Activated CD8-positive, alpha-beta memory T cell treated with anti-CD3 and anti-CD28 coated beads, Interleukin-2, amount 10 ng/mL, durations not matched to agents 7 days and 5 days (primary cell): ENCODE data around the gene OSER1. TPM values are rescaled to one million over a fixed set of nuclear protein-coding genes. Genes with fewer than 3 reads are reported as not detected.
"Not testable (repeated sequence)": the region's sequence is repeated elsewhere in the genome, so short reads cannot be mapped to it uniquely, and the experiment has no call there.

Source experiments
- ATAC-seq: fragments of 150-1000 bp; cut with Tn5 transposase; one replicate; pipeline ENCODE4 v1.10.0; 2021; ENCODE audit warnings: moderate library complexity
- CTCF ChIA-PET: fragments of 350-600 bp; sonication (Branson Sonifier 250); formaldehyde crosslinking; loops from one replicate; lab custom pipeline; 2021; ENCODE audit warnings: antibody characterized with exemption; lab: Charles Lee
- DNase-seq: peaks from one replicate; pipeline ENCODE4 v3.0.0-alpha.2; 2020
- H3K27ac Mint-ChIP-seq: one replicate; pipeline ENCODE4 v1.8.0; 2021; ENCODE audit warnings: mild to moderate bottlenecking, mixed read lengths
- H3K27me3 Mint-ChIP-seq: one replicate; pipeline ENCODE4 v1.8.0; 2021; ENCODE audit warnings: mixed read lengths
- H3K36me3 Mint-ChIP-seq: one replicate; pipeline ENCODE4 v1.8.0; 2021; ENCODE audit warnings: mild to moderate bottlenecking, mixed read lengths
- H3K4me1 Mint-ChIP-seq: one replicate; pipeline ENCODE4 v1.8.0; 2021; ENCODE audit warnings: mixed read lengths
- H3K4me3 Mint-ChIP-seq: one replicate; pipeline ENCODE4 v1.8.0; 2021; ENCODE audit warnings: mild to moderate bottlenecking, moderate library complexity, mixed read lengths
- H3K9me3 Mint-ChIP-seq: one replicate; pipeline ENCODE4 v1.8.0; 2022; ENCODE audit warnings: low read depth, mixed read lengths
- total RNA-seq, 2 experiments: library from RNA; stranded (reverse); gene quantifications; one replicate each; pipeline ENCODE4 v1.2.3, GENCODE V29; 2021

Gene OSER1
- 10 to 100 TPM; 22.9 to 30.5 TPM for total RNA-seq

- DNase-seq: peak; percentile 99
- peak; percentile 90 for ATAC-seq
- CTCF ChIA-PET: interaction anchor here (0.7 to 1.4 kb wide), 4 partner anchors 8 to 176 kb away, joined by 3 to 9 read pairs (median 3); partner anchors contain the start of gene FITM2
- Mint-ChIP-seq H3K4me1 (peaks cover 51% of the 10 kb centered on the region), H3K4me3 (peak within 1 kb of the TSS; percentile 94), H3K27me3 (peaks cover 2% of the 10 kb centered on the region), H3K9me3 (no peaks in the 10 kb centered on the region), H3K27ac (peak within 1 kb of the TSS; percentile 91), H3K36me3 (peaks cover 9% of the 10 kb centered on the region)
These were observed at the start of gene OSER1 for GRCh38 chr20:44210406-44211176. Gene OSER1, minus strand, starts transcription at chr20:44210771. Its CDS starts 3,814 bp downstream, at chr20:44206957.

- Mint-ChIP-seq H3K4me1 (no peaks in the 10 kb centered on the region), H3K36me3 (no peaks in the 10 kb centered on the region), H3K4me3 (no peak overlapping the region), H3K27ac (no peak overlapping the region), H3K27me3 (no peaks in the 10 kb centered on the region), H3K9me3 (no peaks in the 10 kb centered on the region)
- ATAC-seq (no peak), DNase-seq (no peak)
- CTCF ChIA-PET: no interaction called here
These were observed 47.8 kb upstream of the OSER1 start for GRCh38 chr20:44258226-44258890.

DNA sequence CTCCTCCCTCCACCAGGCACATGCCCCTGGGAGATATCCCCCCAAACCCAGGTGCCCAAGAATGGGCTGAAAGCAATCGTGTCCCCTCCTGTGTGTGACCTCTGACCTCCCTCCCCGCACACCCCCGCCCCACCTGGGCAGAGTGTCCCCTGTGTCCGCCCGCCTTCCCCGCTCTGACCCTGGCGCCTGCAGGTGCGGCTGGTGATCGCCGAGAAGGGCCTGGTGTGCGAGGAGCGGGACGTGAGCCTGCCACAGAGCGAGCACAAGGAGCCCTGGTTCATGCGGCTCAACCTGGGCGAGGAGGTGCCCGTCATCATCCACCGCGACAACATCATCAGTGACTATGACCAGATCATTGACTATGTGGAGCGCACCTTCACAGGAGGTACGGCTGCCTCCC, 46.4 kb upstream of the OSER1 start:
- Mint-ChIP-seq H3K9me3 (no peaks in the 10 kb centered on the region), H3K27me3 (no peaks in the 10 kb centered on the region), H3K27ac (no peak overlapping the region), H3K36me3 (no peaks in the 10 kb centered on the region), H3K4me3 (no peak overlapping the region), H3K4me1 (no peaks in the 10 kb centered on the region)
- CTCF ChIA-PET: no interaction called here
- ATAC-seq (no peak), DNase-seq (no peak)

- DNase-seq (no peak), ATAC-seq (no peak)
- Mint-ChIP-seq H3K4me1 (no peaks in the 10 kb centered on the region), H3K27me3 (no peaks in the 10 kb centered on the region), H3K4me3 (no peak overlapping the region), H3K9me3 (no peaks in the 10 kb centered on the region), H3K27ac (no peak overlapping the region), H3K36me3 (no peaks in the 10 kb centered on the region)
- CTCF ChIA-PET: no interaction called here
These were observed 45.4 kb upstream of the OSER1 start for GRCh38 chr20:44255942-44256341.

DNA sequence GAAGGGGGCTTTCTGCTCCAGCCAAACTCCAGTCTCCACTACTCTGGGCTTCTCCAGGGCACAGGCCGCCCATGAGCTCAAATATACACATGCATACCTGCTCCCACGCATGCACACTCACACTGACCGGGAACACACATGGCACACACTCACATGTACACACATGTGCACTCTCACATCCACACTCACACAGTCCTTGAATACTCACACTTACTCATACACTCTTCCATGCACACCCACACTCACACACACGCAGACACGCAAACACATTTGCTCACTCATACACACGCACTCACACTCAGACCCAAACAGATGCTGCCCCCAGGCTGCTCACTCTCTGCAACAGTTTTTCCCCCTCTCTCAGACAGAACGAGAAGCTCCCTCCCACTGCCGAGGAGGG, 43.5 kb upstream of the OSER1 start:
- no peak for ATAC-seq
- H3K9me3 Mint-ChIP-seq: no peaks in the 10 kb centered on the region
- CTCF ChIA-PET: no interaction called here

DNA sequence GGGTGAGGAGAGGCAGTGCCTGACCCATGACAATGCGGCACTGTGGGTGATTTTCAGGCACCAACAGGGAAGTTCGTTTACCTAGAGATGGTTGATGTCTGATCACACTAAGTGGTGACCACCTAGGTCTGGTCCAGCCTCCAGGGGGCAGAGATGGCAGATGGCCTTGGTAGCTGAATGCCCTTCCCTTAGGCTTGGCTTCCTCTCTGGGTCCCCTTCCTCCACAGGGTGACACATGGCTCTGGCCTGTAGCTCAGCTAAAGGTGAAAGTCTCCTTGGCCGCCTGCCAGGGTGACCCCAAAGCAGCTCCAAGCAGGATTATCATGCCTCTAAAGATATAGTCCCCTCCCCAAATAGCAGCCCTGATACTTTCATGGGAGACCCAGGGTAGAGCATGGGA, 43.0 kb upstream of the OSER1 start:
- Mint-ChIP-seq H3K27ac (no peak overlapping the region), H3K4me1 (no peaks in the 10 kb centered on the region), H3K4me3 (no peak overlapping the region), H3K36me3 (no peaks in the 10 kb centered on the region), H3K27me3 (peaks cover 6% of the 10 kb centered on the region), H3K9me3 (no peaks in the 10 kb centered on the region)
- ATAC-seq: no peak
- no peak for DNase-seq
- CTCF ChIA-PET: no interaction called here

More for the DNA sequence above, 43.5 kb upstream of the OSER1 start:
- Mint-ChIP-seq H3K27ac (no peak overlapping the region), H3K36me3 (no peaks in the 10 kb centered on the region), H3K27me3 (peaks cover under 1% of the 10 kb centered on the region), H3K4me3 (no peak overlapping the region), H3K4me1 (no peaks in the 10 kb centered on the region)
- no peak for DNase-seq

DNA sequence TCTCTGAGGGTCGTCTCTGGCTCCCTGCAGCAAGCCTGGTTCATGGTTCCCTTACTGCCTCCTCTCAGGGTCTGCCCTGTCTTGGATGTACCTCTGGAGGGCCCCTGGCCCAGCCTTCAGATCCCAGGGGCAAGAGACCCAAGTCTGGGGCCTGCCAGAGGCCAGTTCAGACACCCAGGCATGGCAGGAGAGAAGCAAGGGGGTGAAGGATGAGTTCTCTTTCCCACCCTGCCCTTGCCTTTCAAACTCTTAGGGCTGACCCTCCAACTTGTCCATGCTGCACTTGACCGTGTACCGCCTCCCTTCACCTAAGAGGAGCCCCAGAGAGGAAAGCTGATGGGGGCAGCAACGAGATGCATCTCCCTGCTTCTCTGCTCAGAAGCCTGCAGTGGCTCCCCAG, 40.7 kb upstream of the OSER1 start:
- Mint-ChIP-seq H3K27me3 (peaks cover 22% of the 10 kb centered on the region), H3K4me1 (no peaks in the 10 kb centered on the region), H3K4me3 (no peak overlapping the region), H3K27ac (no peak overlapping the region), H3K9me3 (no peaks in the 10 kb centered on the region), H3K36me3 (no peaks in the 10 kb centered on the region)
- DNase-seq: no peak
- CTCF ChIA-PET: no interaction called here
- ATAC-seq: no peak

DNA sequence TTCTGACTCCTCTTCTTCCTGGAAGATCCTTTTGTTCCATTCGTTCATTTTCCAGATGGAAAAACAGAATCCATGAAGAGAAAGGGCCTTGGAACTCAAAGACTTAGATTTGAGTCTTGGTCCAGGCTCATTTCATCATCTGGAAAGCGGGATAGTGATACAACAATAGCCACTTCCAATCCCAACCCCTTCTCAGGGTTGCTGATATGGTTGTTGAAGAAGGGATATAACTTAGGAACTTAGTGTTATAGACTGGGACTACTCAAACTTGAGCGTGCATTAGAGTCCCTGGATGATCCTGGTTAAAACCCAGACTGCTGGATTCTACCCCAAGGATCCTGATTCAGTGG, 37.8 kb upstream of the OSER1 start:
- H3K9me3 Mint-ChIP-seq: no peaks in the 10 kb centered on the region
- H3K4me3 Mint-ChIP-seq: no peak overlapping the region
- peaks cover 34% of the 10 kb centered on the region for H3K27me3 Mint-ChIP-seq
- no peak for ATAC-seq
- CTCF ChIA-PET: interaction anchor here (0.7 kb wide), 1 partner anchor 22 kb away, joined by 4 read pairs; no protein-coding TSS in a partner anchor
- no peaks in the 10 kb centered on the region for H3K4me1 Mint-ChIP-seq
- DNase-seq: no peak
- no peaks in the 10 kb centered on the region for H3K36me3 Mint-ChIP-seq
- no peak overlapping the region for H3K27ac Mint-ChIP-seq

GRCh38 chr20:44247586-44248409, 37.2 kb upstream of the OSER1 start:
- ATAC-seq (no peak), DNase-seq (no peak)
- Mint-ChIP-seq H3K27ac (no peak overlapping the region), H3K4me3 (no peak overlapping the region), H3K4me1 (no peaks in the 10 kb centered on the region), H3K9me3 (no peaks in the 10 kb centered on the region), H3K36me3 (no peaks in the 10 kb centered on the region), H3K27me3 (peaks cover 34% of the 10 kb centered on the region)
- CTCF ChIA-PET: no interaction called here

- CTCF ChIA-PET: no interaction called here
- no peak for DNase-seq
- ATAC-seq: no peak
- Mint-ChIP-seq H3K27ac (no peak within 1 kb of the TSS), H3K4me3 (no peak within 1 kb of the TSS), H3K27me3 (peaks cover 34% of the 10 kb centered on the region), H3K9me3 (no peaks in the 10 kb centered on the region), H3K36me3 (no peaks in the 10 kb centered on the region), H3K4me1 (no peaks in the 10 kb centered on the region)
These were observed 36.6 kb upstream of the OSER1 start, which contains the start of gene GDAP1L1 for GRCh38 chr20:44247131-44247571. Gene GDAP1L1, plus strand, starts transcription at chr20:44247308. Its CDS starts 27 bp downstream, at chr20:44247335.

- DNase-seq: no peak
- Mint-ChIP-seq H3K4me1 (no peaks in the 10 kb centered on the region), H3K36me3 (no peaks in the 10 kb centered on the region), H3K4me3 (no peak overlapping the region), H3K27ac (no peak overlapping the region), H3K9me3 (no peaks in the 10 kb centered on the region), H3K27me3 (peaks cover 34% of the 10 kb centered on the region)
- ATAC-seq: no peak
- CTCF ChIA-PET: interaction anchor here (0.9 to 1.2 kb wide), 2 partner anchors 19 to 65 kb away, joined by 3 read pairs; partner anchors contain the start of gene FITM2
These were observed 35.4 kb upstream of the OSER1 start for GRCh38 chr20:44245977-44246376.

DNA sequence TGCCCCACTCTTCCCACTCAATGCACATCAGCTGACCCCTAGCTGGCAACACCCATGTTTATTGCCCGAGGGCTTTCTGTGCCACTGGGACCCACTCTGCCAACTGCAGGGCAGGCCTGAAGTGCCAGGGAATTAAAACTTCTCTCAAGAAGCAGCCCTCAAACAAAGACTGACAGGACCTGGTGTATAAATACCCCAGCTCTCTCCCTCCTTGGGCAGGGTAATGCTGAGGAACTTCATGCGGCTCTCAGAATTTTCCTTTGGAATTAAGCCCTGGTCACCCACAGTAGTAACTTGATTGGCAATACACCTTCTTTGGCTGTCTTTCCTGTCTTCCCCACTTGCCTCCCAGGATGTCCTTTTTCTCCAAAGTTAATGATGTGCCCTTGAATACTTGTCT, 31.2 kb upstream of the OSER1 start:
- no peaks in the 10 kb centered on the region for H3K36me3 Mint-ChIP-seq
- ATAC-seq: no peak
- H3K27me3 Mint-ChIP-seq: peaks cover 17% of the 10 kb centered on the region
- CTCF ChIA-PET: no interaction called here
- H3K4me1 Mint-ChIP-seq: no peaks in the 10 kb centered on the region
- no peak overlapping the region for H3K4me3 Mint-ChIP-seq
- no peak for DNase-seq
- H3K9me3 Mint-ChIP-seq: no peaks in the 10 kb centered on the region
- no peak overlapping the region for H3K27ac Mint-ChIP-seq

GRCh38 chr20:44236840-44237239, 26.3 kb upstream of the OSER1 start:
- H3K36me3 Mint-ChIP-seq, H3K4me1 Mint-ChIP-seq, H3K27me3 Mint-ChIP-seq, CTCF ChIA-PET, H3K27ac Mint-ChIP-seq, H3K9me3 Mint-ChIP-seq, H3K4me3 Mint-ChIP-seq, ATAC-seq, DNase-seq: not testable (repeated sequence)
